ENCODE results near the gene RNF103. TPM values are rescaled to one million over a fixed set of nuclear protein-coding genes. Genes with fewer than 3 reads are reported as not detected.

Gene RNF103
- total and polyA plus RNA-seq, 2 of the 8 experiments (the other 6 are each of a cell fraction or from before 2014, with no cell fraction given), result 3.3 to 7.4 TPM

GRCh38 chr2:86621280-86621943 is 2.3 kb downstream of the RNF103 start:
- Histone ChIP-seq H3K4ac (replicated peaks; ENCODE audit: insufficient read length, low read depth, low read length) (no peak overlapping the region), H2BK12ac (ENCODE audit: low read depth, low read length) (no peak overlapping the region), H3K56ac (replicated peaks; ENCODE audit: insufficient read length, low read depth, low read length) (no peak overlapping the region), H2BK15ac (ENCODE audit: low read length) (no peak overlapping the region), H3K23me2 (ENCODE audit: low read depth, low read length) (peaks cover 10% of the 10 kb centered on the region; the same call in 1 of the 2 replicates), H3K23ac (ENCODE audit: insufficient read length) (no peak overlapping the region), H3K9ac (replicated peaks in 1 of 4; ENCODE audit: extremely low read depth in 1 of 4, low read depth in 3 of 4, low read length in 3 of 4) (no peak overlapping the region; a peak in 1 of 7 replicates), H3K18ac (ENCODE audit: extremely low read depth, low read length) (no peak overlapping the region), H2AK5ac (ENCODE audit: low read depth, low read length) (no peak overlapping the region), H4K8ac (ENCODE audit: extremely low read depth, insufficient read depth, low read length) (no peak overlapping the region), H4K20me1 (replicated peaks in 1 of 2; ENCODE audit: control insufficient read depth in 1 of 2, insufficient read depth in 2 of 2, low read length in 2 of 2) (peaks cover 0 to 2% of the 10 kb centered on the region in 2 experiments), H2BK120ac (replicated peaks; ENCODE audit: low read depth, low read length) (no peak overlapping the region), H2BK20ac (ENCODE audit: low read length) (no peak overlapping the region), H4K5ac (ENCODE audit: insufficient read length, low read depth, low read length) (no peak overlapping the region), H3K79me2 (ENCODE audit: control insufficient read depth in 1 of 2, insufficient read depth in 2 of 2, low read length in 2 of 2) (peaks cover 0 to 13% of the 10 kb centered on the region in 2 experiments; a peak in 2 of 4 replicates), H3K4me1 (replicated peaks in 1 of 4; ENCODE audit: control insufficient read depth in 3 of 4, insufficient read depth in 4 of 4, low read length in 3 of 4) (no peaks in the 10 kb centered on the region; a peak in 1 of 7 replicates), H3K79me1 (ENCODE audit: low read depth, low read length) (no peaks in the 10 kb centered on the region; the same call in 1 of the 2 replicates), H3K27me3 (replicated peaks in 1 of 4; ENCODE audit: control insufficient read depth in 3 of 4, extremely low read depth in 1 of 4, insufficient read depth in 3 of 4, low read length in 3 of 4) (peaks cover 0 to 1% (median 0%) of the 10 kb centered on the region in 4 experiments; a peak in 1 of 7 replicates), H3K9me3 (ENCODE audit: insufficient read depth in 2 of 2, low read depth in 1 of 2, low read length in 1 of 2) (no peaks in the 10 kb centered on the region), H3K4me2 (ENCODE audit: insufficient read depth in 1 of 2, low read depth in 2 of 2, low read length in 2 of 2) (peak overlapping the region; percentile 76 to 98), H3K36me3 (ENCODE audit: control insufficient read depth in 2 of 4, insufficient read depth in 4 of 4, low read length in 3 of 4) (peaks cover 0 to 5% (median 0%) of the 10 kb centered on the region in 4 experiments; a peak in 1 of 8 replicates), H3K14ac (ENCODE audit: insufficient read length) (no peak overlapping the region), H3K27ac (ENCODE audit: low read depth, low read length) (no peak overlapping the region), H3K4me3 (ENCODE audit: extremely low read depth in 1 of 4, insufficient read depth in 2 of 4, low read depth in 3 of 4, low read length in 4 of 4) (peak overlapping the region in 2 of 4 experiments; percentile 17 to 99; a peak in 5 of 8 replicates), H4K91ac (replicated peaks; ENCODE audit: insufficient read length, low read length) (no peak overlapping the region), H2BK5ac (ENCODE audit: low read depth, low read length) (no peak overlapping the region), H2AFZ (ENCODE audit: low read length) (no peak overlapping the region)
- FAIRE-seq (no peak), DNase-seq (ENCODE audit: low read depth in 1 of 2, low spot score in 2 of 2) (no peak)
- 82% methylated on average over 6 of the region's 6 CpGs; no CpG with 5 or more reads in 1 of the 2 experiments for WGBS, 2 experiments (ENCODE audit: extremely low coverage in 1 of 2, insufficient coverage in 1 of 2, insufficient read length in 1 of 2, insufficient replicate concordance in 2 of 2, low coverage in 1 of 2, low lambda C conversion rate in 2 of 2, missing lambda C conversion rate in 1 of 2)
- POLR2A ChIA-PET (ENCODE audit: partially characterized antibody), result interaction anchor here (1.7 kb wide), 1 partner anchor 16 kb away, joined by 7 read pairs; no protein-coding TSS in a partner anchor
- CTCF ChIA-PET (ENCODE audit: partially characterized antibody), result interaction anchor here (1.7 to 1.8 kb wide), 2 partner anchors 11 to 57 kb away, joined by 4 to 5 read pairs; no protein-coding TSS in a partner anchor
- no peak for TF ChIP-seq CREB1 (IDR thresholded peaks at IDR 0.05)

All from H1 (cell line).